Smooth muscle cell (in vitro differentiated cells): ENCODE results near the gene TMC3. TPM values are rescaled to one million over a fixed set of nuclear protein-coding genes. Genes with fewer than 3 reads are reported as not detected.

Experiments used
- DNase-seq: peaks from one replicate; lab custom pipeline; 2025; ENCODE audit not compliant: unreplicated experiment; lab: John Stamatoyannopoulos, UW
- H2AFZ ChIP-seq: fragments of 200-600 bp; sonication (generic); 2 replicates; pipeline ENCODE4 v1.6.0; 2016; ENCODE audit warnings: antibody characterized with exemption, low read depth, mild to moderate bottlenecking
- H3F3A ChIP-seq: fragments of 200-600 bp; sonication (generic); 2 replicates; pipeline ENCODE4 v1.6.0; 2017; ENCODE audit warnings: antibody characterized with exemption, low read depth
- H3K27ac ChIP-seq: fragments of 200-600 bp; sonication (generic); 2 replicates; pipeline ENCODE4 v1.5.1; 2016; ENCODE audit warnings: low read depth, mild to moderate bottlenecking
- H3K27me3 ChIP-seq: fragments of 200-600 bp; sonication (generic); 2 replicates; pipeline ENCODE4 v1.6.1; 2016; ENCODE audit warnings: low read depth, mild to moderate bottlenecking
- H3K36me3 ChIP-seq: fragments of 200-600 bp; sonication (generic); 2 replicates; pipeline ENCODE4 v1.5.1; 2016; ENCODE audit warnings: low read depth
- H3K4me1 ChIP-seq: fragments of 200-600 bp; sonication (generic); 2 replicates; pipeline ENCODE4 v1.5.1; 2016; ENCODE audit warnings: low read depth
- H3K4me2 ChIP-seq: fragments of 200-600 bp; sonication (generic); 2 replicates; pipeline ENCODE4 v1.6.0; 2016; ENCODE audit warnings: mild to moderate bottlenecking
- H3K4me3 ChIP-seq: fragments of 200-600 bp; sonication (generic); 2 replicates; pipeline ENCODE4 v1.5.1; 2016; ENCODE audit warnings: mild to moderate bottlenecking
- H3K79me2 ChIP-seq: fragments of 200-600 bp; sonication (generic); 2 replicates; pipeline ENCODE4 v1.6.0; 2016; ENCODE audit warnings: low read depth, mild to moderate bottlenecking
- H3K9ac ChIP-seq: fragments of 200-600 bp; sonication (generic); 2 replicates; pipeline ENCODE4 v1.6.0; 2016; ENCODE audit warnings: low read depth
- H3K9me3 ChIP-seq: fragments of 200-600 bp; sonication (generic); replicated peaks from 2 replicates; pipeline ENCODE4 v1.5.1; 2016; ENCODE audit warnings: low read depth
- H4K20me1 ChIP-seq: fragments of 200-600 bp; sonication (generic); 2 replicates; pipeline ENCODE4 v1.6.0; 2016; ENCODE audit warnings: low read depth
- CTCF ChIP-seq: fragments of 200-600 bp; sonication (generic); IDR thresholded peaks from 2 replicates; pipeline ENCODE4 v1.5.1; 2017; ENCODE audit warnings: borderline replicate concordance, mild to moderate bottlenecking, antibody characterized with exemption; ENCODE audit not compliant: insufficient read depth, poor library complexity, severe bottlenecking
- WGBS: methylation state at CpG from one replicate; pipeline ENCODE4 v1.1.7; 2016; ENCODE audit warnings: low lambda C conversion rate; 5-methylcytosine and 5-hydroxymethylcytosine counted together
- polyA plus RNA-seq: library from polyadenylated mRNA; unstranded; fragments of >200 nt; fragmentation: Nextera tagmentation; extraction: Ambion mirVana; gene quantifications from 2 replicates; pipeline ENCODE4 v1.2.1, GENCODE V29; 2016
- total RNA-seq: library from RNA; depleted of rRNA; stranded (reverse); fragments of >200 nt; gene quantifications from 2 replicates; pipeline ENCODE4 v1.2.3, GENCODE V29; 2014

The TMC3 gene
- total and polyA plus RNA-seq, 2 experiments from 2014 or later, result not detected

- TF ChIP-seq CTCF, result no peak
- H3K4me1 ChIP-seq, result no peaks in the 10 kb centered on the region
- no peak overlapping the region for H3K4me3 ChIP-seq
- no peaks in the 10 kb centered on the region for H3K9me3 ChIP-seq
- no peaks in the 10 kb centered on the region for H3K79me2 ChIP-seq
- no peaks in the 10 kb centered on the region for H3K36me3 ChIP-seq
- no peak overlapping the region for H3K9ac ChIP-seq
- no peaks in the 10 kb centered on the region for H4K20me1 ChIP-seq
- no peak for DNase-seq
- no peaks in the 10 kb centered on the region for H3F3A ChIP-seq
- H3K27ac ChIP-seq, result no peak overlapping the region
- peaks cover 4% of the 10 kb centered on the region for H3K27me3 ChIP-seq
- no peak overlapping the region for H3K4me2 ChIP-seq
- no peak overlapping the region for H2AFZ ChIP-seq
Measured at GRCh38 chr15:81394603-81395002, 20.6 kb upstream of the TMC3 start.

GRCh38 chr15:81391657-81392056, 17.6 kb upstream of the TMC3 start:
- WGBS, result 95% methylated on average over 2 of the region's 2 CpGs
- DNase-seq, result no peak
- no peak for TF ChIP-seq CTCF
- no peak overlapping the region for H3K4me2 ChIP-seq
- H3K27ac ChIP-seq, result no peak overlapping the region
- H3K79me2 ChIP-seq, result no peaks in the 10 kb centered on the region
- no peaks in the 10 kb centered on the region for H3K36me3 ChIP-seq
- H3K4me1 ChIP-seq, result no peaks in the 10 kb centered on the region
- H4K20me1 ChIP-seq, result no peaks in the 10 kb centered on the region
- H3K9ac ChIP-seq, result no peak overlapping the region
- H3K27me3 ChIP-seq, result peaks cover 2% of the 10 kb centered on the region
- no peaks in the 10 kb centered on the region for H3F3A ChIP-seq
- no peak overlapping the region for H3K4me3 ChIP-seq
- no peak overlapping the region for H2AFZ ChIP-seq
- H3K9me3 ChIP-seq, result no peaks in the 10 kb centered on the region

GRCh38 chr15:81388436-81388770, 14.4 kb upstream of the TMC3 start:
- no peaks in the 10 kb centered on the region for H3F3A ChIP-seq
- no peak overlapping the region for H2AFZ ChIP-seq
- H3K36me3 ChIP-seq, result no peaks in the 10 kb centered on the region
- H4K20me1 ChIP-seq, result no peaks in the 10 kb centered on the region
- H3K4me2 ChIP-seq, result no peak overlapping the region
- H3K79me2 ChIP-seq, result no peaks in the 10 kb centered on the region
- H3K9ac ChIP-seq, result no peak overlapping the region
- no peak for TF ChIP-seq CTCF
- 70% methylated on average over 1 of the region's 1 CpG for WGBS
- DNase-seq, result no peak
- H3K4me1 ChIP-seq, result no peaks in the 10 kb centered on the region
- H3K27me3 ChIP-seq, result no peaks in the 10 kb centered on the region
- H3K4me3 ChIP-seq, result no peak overlapping the region
- H3K27ac ChIP-seq, result no peak overlapping the region
- H3K9me3 ChIP-seq, result no peaks in the 10 kb centered on the region

GRCh38 chr15:81387621-81388435, 13.8 kb upstream of the TMC3 start:
- 85% methylated on average over 12 of the region's 12 CpGs for WGBS
- no peak for DNase-seq
- Histone ChIP-seq H3K4me2 (no peak overlapping the region), H3K4me3 (no peak overlapping the region), H3K9ac (no peak overlapping the region), H3K27me3 (no peaks in the 10 kb centered on the region), H3K27ac (no peak overlapping the region), H3F3A (no peaks in the 10 kb centered on the region), H2AFZ (no peak overlapping the region), H3K36me3 (no peaks in the 10 kb centered on the region), H3K4me1 (no peaks in the 10 kb centered on the region), H3K9me3 (no peaks in the 10 kb centered on the region), H3K79me2 (no peaks in the 10 kb centered on the region), H4K20me1 (no peaks in the 10 kb centered on the region)
- no peak for TF ChIP-seq CTCF
